Loucy (cell line): ENCODE measurements around the gene AMFR.

ENCODE experiments used
- H2AFZ ChIP-seq: fragments of 200-600 bp; sonication (generic); 2 replicates; pipeline ENCODE4 v1.6.0; 2016; ENCODE audit warnings: antibody characterized with exemption, mild to moderate bottlenecking, low read length, moderate library complexity
- H3F3A ChIP-seq: fragments of 200-600 bp; 2 replicates; pipeline ENCODE4 v1.6.0; 2016; ENCODE audit warnings: antibody characterized with exemption, low read depth, mild to moderate bottlenecking
- H3K27me3 ChIP-seq: fragments of 200-600 bp; sonication (generic); 2 replicates; pipeline ENCODE4 v1.6.1; 2014; ENCODE audit warnings: low read length, mild to moderate bottlenecking; ENCODE audit not compliant: insufficient read depth, poor library complexity, severe bottlenecking
- H3K36me3 ChIP-seq: fragments of 200-600 bp; sonication (generic); 2 replicates; pipeline ENCODE4 v1.6.1; 2016; ENCODE audit warnings: low read length; ENCODE audit not compliant: insufficient read depth
- H3K4me1 ChIP-seq: fragments of 200-600 bp; sonication (generic); 2 replicates; pipeline ENCODE4 v1.5.1; 2014; ENCODE audit warnings: low read length, mild to moderate bottlenecking; ENCODE audit not compliant: insufficient read depth, poor library complexity, severe bottlenecking
- H3K4me2 ChIP-seq: fragments of 200-600 bp; sonication (generic); 2 replicates; pipeline ENCODE4 v1.6.0; 2014; ENCODE audit warnings: antibody characterized with exemption, low read length, low read depth, mild to moderate bottlenecking; ENCODE audit not compliant: poor library complexity, severe bottlenecking
- H3K4me3 ChIP-seq: fragments of 200-600 bp; sonication (generic); 2 replicates; pipeline ENCODE4 v1.5.1; 2014; ENCODE audit warnings: low read length, mild to moderate bottlenecking, mixed read lengths; ENCODE audit not compliant: poor library complexity, severe bottlenecking
- H3K79me2 ChIP-seq: fragments of 200-600 bp; sonication (generic); 2 replicates; pipeline ENCODE4 v1.6.1; 2014; ENCODE audit warnings: low read length; ENCODE audit not compliant: insufficient read depth
- H3K9ac ChIP-seq: fragments of 200-600 bp; sonication (generic); 2 replicates; pipeline ENCODE4 v1.6.0; 2014; ENCODE audit warnings: mild to moderate bottlenecking, low read depth, low read length, moderate library complexity; ENCODE audit not compliant: poor library complexity, severe bottlenecking
- H3K9me2 ChIP-seq: fragments of 200-600 bp; sonication (generic); replicated peaks from 2 replicates; pipeline ENCODE4 v1.6.1; 2016; ENCODE audit warnings: low read depth, low read length, mixed read lengths
- H3K9me3 ChIP-seq: fragments of 200-600 bp; sonication (generic); 2 replicates; pipeline ENCODE4 v1.6.1; 2014; ENCODE audit warnings: mild to moderate bottlenecking, antibody characterized with exemption, low read length, low read depth; ENCODE audit not compliant: insufficient read depth
- H4K20me1 ChIP-seq: fragments of 200-600 bp; sonication (generic); 2 replicates; pipeline ENCODE4 v1.6.0; 2014; ENCODE audit warnings: antibody characterized with exemption, low read length, mild to moderate bottlenecking; ENCODE audit not compliant: insufficient read depth, poor library complexity, severe bottlenecking
- CTCF ChIP-seq: fragments of 200-600 bp; sonication (generic); conservative IDR thresholded peaks from 2 replicates; pipeline ENCODE4 v1.5.1; 2014; ENCODE audit warnings: mild to moderate bottlenecking, antibody characterized with exemption, low read length
- EZH2phosphoT487 ChIP-seq: fragments of 200-600 bp; IDR thresholded peaks from 2 replicates; pipeline ENCODE4 v1.6.1; 2018; ENCODE audit warnings: antibody characterized with exemption, mild to moderate bottlenecking, moderate library complexity, borderline replicate concordance

Gene AMFR

DNA sequence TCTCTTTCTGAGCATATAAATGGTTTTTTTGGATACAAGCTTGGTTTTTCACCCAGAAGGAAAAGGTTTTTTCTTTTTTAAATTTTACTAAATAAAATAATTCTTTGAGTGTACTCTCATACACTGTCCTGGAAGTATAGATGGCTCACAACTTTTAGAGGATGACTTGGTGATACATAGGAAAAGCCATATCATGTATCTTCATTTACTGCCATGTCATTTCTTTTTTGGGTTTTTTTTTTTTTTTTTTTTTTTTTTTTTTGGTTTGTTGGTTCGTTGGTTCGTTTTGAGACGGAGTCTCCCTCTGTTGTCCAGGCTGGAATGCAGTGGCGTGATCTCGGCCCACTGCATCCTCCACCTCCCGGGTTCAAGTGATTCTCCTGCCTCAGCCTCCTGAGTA, 37.8 kb upstream of the AMFR start:
- H3K4me2 ChIP-seq, result no peak overlapping the region
- H3K27me3 ChIP-seq, result no peaks in the 10 kb centered on the region
- H3F3A ChIP-seq, result no peaks in the 10 kb centered on the region
- H3K9me3 ChIP-seq, result no peaks in the 10 kb centered on the region
- no peak overlapping the region for H3K9ac ChIP-seq
- peaks cover 37% of the 10 kb centered on the region; the same call in 1 of the 2 replicates for H3K36me3 ChIP-seq
- TF ChIP-seq CTCF (no peak), EZH2phosphoT487 (no peak)
- H3K4me3 ChIP-seq, result no peak overlapping the region
- H3K9me2 ChIP-seq, result no peaks in the 10 kb centered on the region
- H2AFZ ChIP-seq, result no peak overlapping the region
- H3K79me2 ChIP-seq, result no peaks in the 10 kb centered on the region
- H3K4me1 ChIP-seq, result peaks cover 3% of the 10 kb centered on the region
- H4K20me1 ChIP-seq, result no peaks in the 10 kb centered on the region

GRCh38 chr16:56462064-56462796, 36.9 kb upstream of the AMFR start:
- TF ChIP-seq EZH2phosphoT487, result no peak
- no peak for TF ChIP-seq CTCF
- no peaks in the 10 kb centered on the region for H3K9me3 ChIP-seq
- H3K9me2 ChIP-seq, result no peaks in the 10 kb centered on the region
- H4K20me1 ChIP-seq, result no peaks in the 10 kb centered on the region
- H2AFZ ChIP-seq, result no peak overlapping the region
- no peak overlapping the region for H3K9ac ChIP-seq
- no peak overlapping the region for H3K4me2 ChIP-seq
- H3F3A ChIP-seq, result no peaks in the 10 kb centered on the region
- no peak overlapping the region for H3K4me3 ChIP-seq
- H3K36me3 ChIP-seq, result peaks cover 30% of the 10 kb centered on the region; the same call in 1 of the 2 replicates
- H3K4me1 ChIP-seq, result peaks cover 3% of the 10 kb centered on the region
- no peaks in the 10 kb centered on the region for H3K27me3 ChIP-seq
- H3K79me2 ChIP-seq, result no peaks in the 10 kb centered on the region

DNA sequence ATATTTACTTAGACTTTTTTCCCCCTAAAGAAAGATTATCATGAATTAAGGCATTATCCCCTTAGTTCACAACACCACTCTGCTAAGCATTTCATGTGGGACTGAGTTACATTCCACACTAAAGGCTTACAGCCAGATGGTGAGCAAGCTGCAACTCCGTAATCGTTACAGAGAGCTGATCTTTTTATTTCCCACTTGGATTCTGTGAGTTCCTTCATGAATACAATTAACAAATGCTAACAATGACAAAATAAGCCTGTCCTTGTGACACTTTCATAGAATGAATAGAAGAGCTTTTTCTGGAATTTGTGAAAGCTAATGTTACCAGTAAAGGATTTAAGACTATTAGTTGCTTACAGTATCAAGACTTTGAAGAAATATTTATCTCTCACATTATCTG, 34.8 kb upstream of the AMFR start:
- H3K79me2 ChIP-seq, result no peaks in the 10 kb centered on the region
- no peak overlapping the region for H3K4me3 ChIP-seq

More for the DNA sequence above, 34.8 kb upstream of the AMFR start:
- no peak overlapping the region for H3K9ac ChIP-seq
- no peaks in the 10 kb centered on the region for H3K9me3 ChIP-seq
- no peaks in the 10 kb centered on the region for H3K4me1 ChIP-seq
- H3K9me2 ChIP-seq, result no peaks in the 10 kb centered on the region
- peaks cover 15% of the 10 kb centered on the region; the same call in 1 of the 2 replicates for H3K36me3 ChIP-seq
- no peak overlapping the region for H3K4me2 ChIP-seq
- H4K20me1 ChIP-seq, result no peaks in the 10 kb centered on the region
- no peaks in the 10 kb centered on the region for H3F3A ChIP-seq
- no peak overlapping the region for H2AFZ ChIP-seq
- no peaks in the 10 kb centered on the region for H3K27me3 ChIP-seq
- no peak for TF ChIP-seq EZH2phosphoT487
